GM18907 (cell line): ENCODE data around the gene SYTL3.

ENCODE experiments used
- ATAC-seq: cut with Tn5 transposase; IDR thresholded peaks from one replicate; pipeline ENCODE4 v1.9.1; 2021; ENCODE audit warnings: mild to moderate bottlenecking, moderate library complexity; ENCODE audit not compliant: unreplicated experiment

SYTL3 gene

GRCh38 chr6:158756977-158757752 lies 107.3 kb downstream of the SYTL3 start:
- ATAC-seq = no peak

DNA sequence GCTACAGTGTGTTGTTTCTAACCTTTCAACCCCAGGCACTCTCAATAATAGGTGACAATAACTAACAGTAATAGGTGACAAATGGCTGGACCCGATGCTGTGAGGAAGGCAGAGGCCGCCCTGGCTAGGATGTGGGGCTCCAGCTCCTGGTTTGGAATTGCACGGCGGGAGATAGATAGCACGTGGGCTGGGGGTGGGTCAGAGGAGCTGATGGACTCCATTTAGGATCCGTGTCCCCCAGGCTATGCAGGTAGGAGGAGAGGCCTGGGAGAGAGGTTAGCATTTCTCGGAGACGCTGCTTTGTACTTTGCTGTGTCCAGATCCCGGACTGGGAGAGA lies 107.9 kb downstream of the SYTL3 start:
- no peak for ATAC-seq

GRCh38 chr6:158758451-158758860 lies 108.6 kb downstream of the SYTL3 start:
- ATAC-seq = no peak

GRCh38 chr6:158758941-158759479 lies 109.2 kb downstream of the SYTL3 start:
- no peak for ATAC-seq

DNA sequence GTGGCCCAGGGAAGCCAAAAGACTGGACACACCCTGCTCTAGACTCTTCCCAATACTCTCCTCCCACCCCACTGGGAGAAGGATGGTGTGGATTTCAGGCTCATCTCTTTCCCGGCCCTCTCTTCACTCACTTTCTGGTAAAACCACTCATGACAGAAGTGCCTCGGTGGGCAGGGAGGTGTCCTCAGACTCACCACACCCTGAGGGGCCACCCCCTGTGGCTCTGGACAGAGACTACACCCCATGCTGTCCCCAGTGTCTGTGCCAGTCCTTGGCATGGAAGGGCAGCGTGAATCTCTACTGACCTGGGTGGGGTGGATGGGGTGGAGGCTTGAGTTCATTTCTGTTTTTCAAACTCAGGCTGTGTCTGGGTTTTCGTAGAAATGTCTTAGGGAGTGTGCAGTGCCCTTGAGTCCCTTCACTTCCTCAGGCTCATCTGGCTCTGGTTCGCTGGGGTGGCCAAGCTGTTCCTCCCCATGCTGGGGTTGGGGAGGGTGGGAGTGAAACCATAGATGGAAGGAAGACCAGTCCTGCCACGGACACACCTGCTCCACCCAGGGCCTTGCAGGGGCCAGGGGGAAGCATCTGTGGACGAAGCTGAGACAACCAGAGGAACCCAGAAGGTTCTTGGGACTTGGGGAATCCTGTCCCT lies 110.2 kb downstream of the SYTL3 start:
- ATAC-seq = no peak

DNA sequence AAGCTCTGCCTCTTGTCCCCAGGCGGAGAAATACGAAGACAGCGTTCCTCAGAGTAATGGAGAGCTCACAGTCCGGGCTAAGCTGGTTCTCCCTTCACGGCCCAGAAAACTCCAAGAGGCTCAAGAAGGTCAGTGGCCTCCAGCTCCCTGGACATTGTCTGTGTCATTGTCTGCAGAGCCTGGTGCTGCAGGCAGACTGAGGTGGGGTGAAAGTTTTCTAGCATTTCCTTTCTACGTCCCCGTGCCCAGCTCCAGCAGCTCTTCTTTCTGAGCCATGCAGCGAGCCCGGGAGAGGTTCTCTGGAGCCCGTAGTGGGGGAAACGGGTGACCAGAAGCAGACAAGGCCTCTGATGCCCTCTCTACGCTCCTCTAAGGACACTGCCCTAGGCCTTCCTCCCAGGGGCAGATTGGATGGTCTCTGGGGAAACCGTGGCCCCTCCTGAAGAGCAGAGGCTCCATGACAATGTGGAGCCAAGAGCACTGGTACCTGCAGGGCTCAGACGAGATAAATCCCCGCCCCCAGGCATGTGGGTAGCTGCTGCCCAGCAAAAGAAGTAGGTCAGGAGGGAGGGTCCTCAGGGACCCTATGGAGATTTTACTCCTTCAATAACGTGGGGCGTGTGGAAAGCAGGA lies 110.9 kb downstream of the SYTL3 start:
- no peak for ATAC-seq

- ATAC-seq = no peak
These were observed 111.9 kb downstream of the SYTL3 start for GRCh38 chr6:158761746-158762145.

- ATAC-seq = no peak
These were observed 113.1 kb downstream of the SYTL3 start for GRCh38 chr6:158762787-158763433.

DNA sequence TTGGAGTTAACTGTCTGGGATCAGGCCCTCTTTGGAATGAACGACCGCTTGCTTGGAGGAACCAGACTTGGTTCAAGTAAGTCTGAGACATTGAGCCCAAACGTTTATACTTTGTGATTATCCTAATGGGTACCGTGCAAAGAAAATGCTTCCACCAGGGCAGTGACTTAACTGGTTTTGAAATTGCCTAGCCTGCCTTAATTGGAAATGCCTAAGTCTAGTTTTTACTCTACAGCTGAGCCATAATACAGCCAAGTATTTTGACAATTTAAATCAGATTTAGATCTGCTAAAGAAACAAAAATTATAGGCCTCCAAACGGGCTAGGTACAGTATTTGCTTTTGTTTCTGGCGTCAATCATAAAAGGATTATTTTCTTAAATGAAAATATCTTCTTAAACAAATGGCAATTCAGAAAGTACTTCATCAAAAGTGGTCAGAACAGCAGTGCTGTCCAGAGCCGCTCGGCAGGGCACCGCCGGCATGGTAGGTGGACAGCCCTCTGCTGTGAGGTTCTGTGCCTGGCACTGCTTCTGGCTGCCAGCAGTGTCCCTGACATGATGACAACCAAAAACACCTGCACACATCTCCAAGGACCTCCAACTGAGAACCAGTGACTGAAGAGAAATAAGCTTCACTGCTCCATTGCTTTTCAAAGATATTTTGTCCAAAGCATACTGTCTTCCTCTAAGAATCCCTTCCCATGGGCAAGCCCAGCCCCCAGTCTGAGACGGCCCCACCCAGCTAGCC lies 113.8 kb downstream of the SYTL3 start:
- ATAC-seq = no peak

- ATAC-seq = no peak
These were observed 114.5 kb downstream of the SYTL3 start for GRCh38 chr6:158764183-158764849.

DNA sequence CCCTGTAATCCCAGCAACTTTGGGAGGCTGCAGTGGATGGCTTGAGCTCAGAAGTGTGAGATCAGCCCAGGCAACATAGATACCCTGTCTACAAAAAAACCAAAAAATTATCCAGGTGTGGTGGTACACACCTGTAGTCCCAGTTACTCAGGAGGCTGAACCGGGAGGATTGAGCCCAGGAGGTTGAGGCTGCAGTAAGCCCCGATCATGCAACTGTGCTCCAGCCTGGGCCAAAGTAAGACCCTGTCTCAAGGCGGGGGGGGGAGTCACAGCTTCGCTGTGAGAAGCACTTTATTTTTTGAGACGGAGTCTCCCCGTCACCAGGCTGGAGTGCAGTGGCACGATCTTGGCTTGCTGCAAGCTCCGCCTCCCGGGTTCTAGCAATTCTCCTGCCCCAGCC lies 115.1 kb downstream of the SYTL3 start:
- ATAC-seq = no peak

- ATAC-seq = no peak
These were observed 115.7 kb downstream of the SYTL3 start for GRCh38 chr6:158765499-158766068.

GRCh38 chr6:158766621-158767455 lies 117.0 kb downstream of the SYTL3 start:
- ATAC-seq = no peak

DNA sequence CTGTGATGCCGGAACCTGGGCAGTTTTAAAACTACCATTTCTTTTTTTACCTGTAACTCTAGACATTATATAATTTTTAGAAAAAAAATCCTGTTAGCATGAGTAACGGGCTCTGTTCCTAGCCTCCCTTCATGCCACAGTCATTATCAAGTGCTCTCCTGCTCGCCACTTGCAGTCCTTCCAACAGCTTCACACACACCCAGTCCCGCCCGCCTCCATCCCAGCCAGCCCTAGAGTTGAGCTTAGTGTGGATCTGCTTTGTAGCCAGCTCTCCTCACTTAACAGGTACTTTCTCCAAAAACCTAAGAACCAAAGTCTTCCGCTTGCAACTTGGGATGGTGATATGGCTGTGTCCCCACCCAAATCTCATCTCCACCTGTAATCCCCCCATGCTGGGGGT lies 117.9 kb downstream of the SYTL3 start:
- no peak for ATAC-seq

- no peak for ATAC-seq
These were observed 118.6 kb downstream of the SYTL3 start for GRCh38 chr6:158768436-158768835.

GRCh38 chr6:158769234-158769770 lies 119.4 kb downstream of the SYTL3 start:
- ATAC-seq = no peak

- ATAC-seq = no peak
These were observed 120.0 kb downstream of the SYTL3 start for GRCh38 chr6:158769771-158770432.
